ENCODE measurements around the gene ACSM3. TPM values are rescaled to one million over a fixed set of nuclear protein-coding genes. Genes with fewer than 3 reads are reported as not detected.

ACSM3 gene
- total and polyA plus RNA-seq, 9 of the 15 experiments (the other 6 are each of a cell fraction or from before 2014, with no cell fraction given) = 112 to 420 (median 182) TPM

DNA sequence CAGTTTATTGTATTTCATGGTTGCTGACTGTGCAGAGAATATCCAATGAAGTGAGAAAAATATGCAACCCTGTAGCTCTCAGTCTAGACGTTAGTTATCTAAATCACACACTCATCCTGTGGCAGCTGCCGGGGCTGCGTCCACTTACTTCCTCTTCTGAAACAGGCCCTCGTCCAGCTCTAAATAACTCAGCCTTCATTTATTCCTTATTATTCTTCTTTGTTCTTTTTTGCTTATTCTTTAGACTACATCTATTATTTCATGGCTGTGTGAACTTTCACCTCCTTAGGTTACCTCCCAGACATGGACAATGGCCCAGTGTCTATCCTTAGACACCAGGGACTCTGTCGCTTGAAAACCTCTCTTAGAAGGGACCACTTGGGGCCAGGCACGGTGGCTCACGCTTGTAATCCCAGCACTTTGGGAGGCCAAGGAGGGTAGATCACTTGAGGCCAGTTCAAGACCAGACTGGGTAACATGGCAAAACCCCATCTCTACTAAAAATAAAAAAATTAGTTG is 18.8 kb upstream of the ACSM3 start (continued):
- no peak; the same call in 1 of the 2 replicates for TF ChIP-seq TFE3 (CRISPR knock-in tag; IDR thresholded peaks at IDR 0.05)
- no peak for TF ChIP-seq HDAC8 (tag; IDR thresholded peaks at IDR 0.05)
- TF ChIP-seq ETV6 (IDR thresholded peaks at IDR 0.05; ENCODE audit: borderline replicate concordance in 1 of 2, low read depth in 2 of 2, low read length in 1 of 2) = peak in 1 of 2 experiments; percentile 40; a peak in 1 of 4 replicates
- TF ChIP-seq ETV6 (CRISPR knock-in tag; IDR thresholded peaks at IDR 0.05; ENCODE audit: borderline replicate concordance) = no peak
- TF ChIP-seq ZNF175 (CRISPR knock-in tag; IDR thresholded peaks at IDR 0.05; ENCODE audit: low read depth) = peak; percentile 63; the same call in 1 of the 2 replicates
- no peak for TF ChIP-seq NBN (IDR thresholded peaks at IDR 0.05; ENCODE audit: low read depth)
- no peak for TF ChIP-seq SETDB1 (IDR thresholded peaks at IDR 0.05; ENCODE audit: low read length)
- TF ChIP-seq PRMT5 (CRISPR knock-in tag; IDR thresholded peaks at IDR 0.05) = no peak
- peak; percentile 65; the same call in 1 of the 2 replicates for TF ChIP-seq ZKSCAN8 (CRISPR knock-in tag; IDR thresholded peaks at IDR 0.05)
- TF ChIP-seq ESRRA (IDR thresholded peaks at IDR 0.05; ENCODE audit: borderline replicate concordance, low read depth) = no peak
- TF ChIP-seq, protein P1, sequence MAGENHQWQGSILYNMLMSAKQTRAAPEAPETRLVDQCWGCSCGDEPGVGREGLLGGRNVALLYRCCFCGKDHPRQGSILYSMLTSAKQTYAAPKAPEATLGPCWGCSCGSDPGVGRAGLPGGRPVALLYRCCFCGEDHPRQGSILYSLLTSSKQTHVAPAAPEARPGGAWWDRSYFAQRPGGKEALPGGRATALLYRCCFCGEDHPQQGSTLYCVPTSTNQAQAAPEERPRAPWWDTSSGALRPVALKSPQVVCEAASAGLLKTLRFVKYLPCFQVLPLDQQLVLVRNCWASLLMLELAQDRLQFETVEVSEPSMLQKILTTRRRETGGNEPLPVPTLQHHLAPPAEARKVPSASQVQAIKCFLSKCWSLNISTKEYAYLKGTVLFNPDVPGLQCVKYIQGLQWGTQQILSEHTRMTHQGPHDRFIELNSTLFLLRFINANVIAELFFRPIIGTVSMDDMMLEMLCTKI (IDR thresholded peaks at IDR 0.05; ENCODE audit: partially characterized antibody) = no peak
- no peak for TF ChIP-seq HOMEZ (CRISPR knock-in tag; IDR thresholded peaks at IDR 0.05)
- no peak for TF ChIP-seq ETS2 (tag; IDR thresholded peaks at IDR 0.05; ENCODE audit: borderline replicate concordance, poor library complexity, severe bottlenecking)
- peak; percentile 84; the same call in 1 of the 2 replicates for TF ChIP-seq DMBX1 (CRISPR knock-in tag; IDR thresholded peaks at IDR 0.05; ENCODE audit: borderline replicate concordance)
- TF ChIP-seq SNIP1 (IDR thresholded peaks at IDR 0.05; ENCODE audit: low read depth) = no peak
- no peak for TF ChIP-seq MIER1 (IDR thresholded peaks at IDR 0.05; ENCODE audit: low read depth)
- no peak for TF ChIP-seq ZNF444 (CRISPR knock-in tag; IDR thresholded peaks at IDR 0.05)
- no peak for TF ChIP-seq POLR3A (IDR thresholded peaks at IDR 0.05; ENCODE audit: borderline replicate concordance, extremely low read depth, insufficient read depth, insufficient read length)
- TF ChIP-seq ZNF507 (tag; conservative IDR thresholded peaks at IDR 0.05) = no peak
- TF ChIP-seq RFX1 (IDR thresholded peaks at IDR 0.05) = no peak
- TF ChIP-seq NR2C1 (IDR thresholded peaks at IDR 0.05) = no peak; the same call in 1 of the 2 replicates
- peak; percentile 32; the same call in 1 of the 2 replicates for TF ChIP-seq NR2C1 (tag; IDR thresholded peaks at IDR 0.05)
- TF ChIP-seq GABPB2 (CRISPR knock-in tag; conservative IDR thresholded peaks at IDR 0.05) = no peak
- peak; percentile 11; the same call in 1 of the 2 replicates for TF ChIP-seq ELF1 (tag; IDR thresholded peaks at IDR 0.05)
- no peak for TF ChIP-seq ZNF717 (CRISPR knock-in tag; IDR thresholded peaks at IDR 0.05)
- peak; percentile 79 for TF ChIP-seq ZNF766 (CRISPR knock-in tag; conservative IDR thresholded peaks at IDR 0.05)
- no peak for TF ChIP-seq GTF2F1 (IDR thresholded peaks at IDR 0.05; ENCODE audit: low read depth, low read length)

All from K562 (cell line).